HG02973 (cell line): ENCODE measurements around the gene RIT1.
"Not testable (repeated sequence)": the region's sequence is repeated elsewhere in the genome, so short reads cannot be mapped to it uniquely, and the experiment has no call there.

Experiments used
- ATAC-seq: cut with Tn5 transposase; IDR thresholded peaks from one replicate; pipeline ENCODE4 v1.9.1; 2021; ENCODE audit warnings: moderate library complexity; ENCODE audit not compliant: unreplicated experiment

Gene RIT1

GRCh38 chr1:155934097-155934935, 23.2 kb upstream of the RIT1 start, which contains the start of gene KHDC4:
Gene KHDC4 (minus strand): TSS chr1:155934413. CDS start chr1:155934373, 40 bp downstream.
- ATAC-seq = peak; percentile 89

DNA sequence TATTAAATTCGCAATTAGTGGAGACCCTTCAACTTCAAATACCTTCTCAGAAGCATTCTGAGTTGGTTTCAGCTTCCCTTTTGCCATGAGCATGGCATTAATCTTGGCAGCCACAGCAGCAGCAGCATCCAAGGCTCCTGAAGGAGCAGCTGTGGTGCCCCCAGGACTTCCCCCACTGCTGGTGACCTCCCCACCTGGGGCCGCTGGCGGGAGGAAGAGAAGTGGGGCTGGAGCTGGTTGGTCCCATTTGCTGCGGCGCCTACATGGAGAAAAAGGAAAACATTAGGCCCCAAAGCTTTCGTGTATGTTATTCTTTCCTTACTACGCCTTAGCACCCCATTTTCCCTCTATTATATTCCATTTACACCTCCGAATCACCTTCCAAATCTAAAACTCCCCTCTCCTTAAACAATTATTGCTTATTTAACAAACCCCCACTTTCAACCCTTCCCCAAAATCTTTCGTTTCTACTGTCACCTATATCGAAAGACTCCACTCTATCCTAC, 22.5 kb upstream of the RIT1 start:
- ATAC-seq = no peak

DNA sequence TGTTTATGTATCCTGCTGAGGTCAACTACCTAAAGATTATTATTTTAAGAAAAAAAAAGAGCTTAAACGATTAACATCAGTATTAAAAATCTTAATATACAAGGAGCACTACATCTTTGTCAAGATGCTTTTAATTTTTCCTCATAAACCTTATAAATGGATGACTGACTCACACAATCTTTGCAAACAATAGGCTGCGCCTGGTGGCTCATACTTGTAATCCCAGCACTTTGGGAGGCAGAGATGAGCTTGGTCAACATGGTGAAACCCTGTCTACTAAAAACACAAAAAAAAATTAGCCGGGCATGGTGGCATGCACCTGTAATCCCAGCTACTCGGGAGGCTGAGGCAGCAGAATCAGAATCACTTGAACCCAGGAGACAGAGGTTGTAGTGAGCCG, 21.3 kb upstream of the RIT1 start:
- ATAC-seq = no peak

DNA sequence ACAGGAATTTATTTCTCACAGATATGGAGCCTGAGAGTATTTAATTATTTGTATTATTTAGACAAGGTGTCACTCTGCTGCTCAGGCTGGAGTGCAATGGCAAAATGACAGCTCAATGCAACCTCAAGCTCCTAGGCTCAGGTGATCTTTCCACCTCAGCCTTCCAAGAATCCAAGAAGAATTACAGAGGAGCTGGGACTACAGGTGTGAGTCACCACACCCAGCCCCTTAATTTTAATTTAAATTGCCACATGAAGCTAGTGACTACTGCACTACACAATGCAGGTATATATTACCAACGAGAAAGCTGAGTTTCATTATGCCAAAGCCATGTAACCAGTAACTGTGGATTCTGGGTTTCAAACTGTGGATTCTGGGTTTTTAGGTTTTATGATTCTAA, 20.9 kb upstream of the RIT1 start:
- no peak for ATAC-seq

DNA sequence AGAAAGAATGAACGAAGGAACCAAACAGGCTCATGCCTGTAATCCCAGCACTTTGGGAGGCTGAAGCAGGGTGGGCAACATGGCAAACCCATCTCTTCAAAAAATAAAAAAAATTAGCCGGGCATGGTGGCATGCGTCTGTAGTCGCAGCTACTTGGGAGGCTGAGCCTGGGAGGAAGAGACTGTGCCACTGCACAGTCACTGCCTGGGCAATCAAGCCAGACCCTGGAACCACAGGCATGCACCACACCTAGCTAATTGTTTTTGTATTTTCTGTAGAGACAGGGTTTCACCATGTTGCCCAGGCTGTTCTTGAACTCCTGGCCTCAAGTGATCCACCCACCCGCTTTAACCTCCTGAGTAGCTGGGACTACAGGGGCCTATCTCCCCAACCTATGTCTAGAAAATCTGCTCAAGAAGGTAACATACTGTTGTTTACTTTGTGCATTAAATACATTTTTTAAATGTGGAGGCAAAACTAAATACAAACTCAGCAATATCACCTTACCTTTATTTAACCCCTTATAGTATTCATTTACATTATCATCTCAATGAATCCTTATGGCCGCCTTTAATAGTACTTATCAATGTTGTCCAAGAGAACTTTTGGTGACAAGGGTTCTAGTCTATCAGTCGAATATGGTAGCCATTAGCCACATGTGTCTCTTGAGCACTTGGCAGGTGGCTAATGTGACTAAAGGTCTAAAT, 20.3 kb upstream of the RIT1 start:
- no peak for ATAC-seq

DNA sequence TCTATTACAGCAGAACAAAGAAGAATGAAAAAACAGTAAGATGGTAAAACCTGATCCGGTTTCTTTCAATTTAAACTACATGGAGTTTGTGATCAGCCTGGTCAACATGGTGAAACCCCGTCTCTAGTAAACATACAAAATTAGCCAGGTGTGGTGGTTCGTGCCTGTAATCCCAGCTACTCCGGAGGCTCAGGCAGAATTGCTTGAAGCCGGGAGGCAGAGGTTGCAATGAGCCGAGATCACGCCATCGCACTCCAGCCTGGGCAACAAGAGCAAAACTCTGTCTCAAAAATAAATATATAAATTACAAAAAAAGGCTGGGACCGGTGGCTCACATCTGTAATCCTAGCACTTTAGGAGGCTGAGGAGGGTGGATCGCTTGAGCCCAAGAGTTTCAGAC, 19.6 kb upstream of the RIT1 start:
- not testable (repeated sequence) for ATAC-seq

DNA sequence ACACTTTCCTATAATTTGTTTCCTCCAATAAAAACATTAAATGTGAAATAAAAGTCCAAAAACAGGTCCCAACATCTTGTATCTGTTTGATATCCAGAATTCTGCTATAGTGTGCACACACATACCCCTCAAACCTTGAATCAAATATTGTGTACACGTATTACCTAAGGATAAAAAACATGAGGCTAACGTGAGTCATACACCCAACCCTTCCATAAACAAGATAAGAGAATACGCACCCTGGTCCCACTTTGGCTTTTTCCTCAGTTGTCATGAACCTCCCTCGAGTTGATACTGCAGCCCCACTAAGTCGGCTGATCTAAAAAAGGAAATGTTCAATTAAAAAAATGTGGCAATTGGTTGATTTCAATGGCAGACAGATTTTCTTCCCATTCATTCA, 17.9 kb upstream of the RIT1 start:
- no peak for ATAC-seq

DNA sequence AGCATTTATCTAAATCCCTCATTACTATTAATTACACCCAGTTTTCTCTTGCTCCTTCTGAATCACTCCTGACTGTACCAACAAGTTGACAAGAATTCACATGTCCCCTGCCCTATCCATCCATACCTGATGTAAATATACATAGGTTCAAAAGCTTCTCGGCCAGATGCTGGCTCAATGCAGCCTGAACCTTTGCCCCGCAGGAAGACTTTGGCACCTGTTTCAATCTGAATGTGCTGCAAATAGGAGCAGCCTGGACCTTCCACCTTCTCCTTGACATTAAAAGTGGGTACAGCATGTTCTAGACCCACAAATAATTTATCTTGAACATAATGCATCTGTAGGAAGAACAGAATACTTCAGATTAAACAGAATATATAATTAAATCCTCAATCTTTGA, 14.4 kb upstream of the RIT1 start:
- no peak for ATAC-seq

- ATAC-seq = no peak
Measured at GRCh38 chr1:155920717-155921116, 9.6 kb upstream of the RIT1 start.

DNA sequence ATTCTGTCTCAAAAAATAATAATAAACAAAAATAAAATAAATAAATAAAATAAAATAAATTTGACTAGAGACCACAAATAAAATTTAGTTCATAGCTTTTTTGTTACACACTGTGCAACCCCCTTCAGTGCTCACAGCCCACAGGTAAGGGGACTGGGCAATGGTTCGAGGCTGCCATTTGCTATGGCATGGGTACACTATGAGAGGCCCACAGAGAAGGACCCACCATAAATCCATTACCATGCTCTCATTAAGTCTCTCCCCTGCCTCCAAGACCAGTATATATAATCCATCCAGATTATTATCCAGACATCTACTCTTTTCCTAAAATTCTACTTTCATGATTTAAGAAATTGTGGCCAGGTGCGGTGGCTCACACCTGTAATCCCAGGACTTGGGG, 8.7 kb upstream of the RIT1 start:
- ATAC-seq = no peak

- no peak for ATAC-seq
Measured at GRCh38 chr1:155918660-155919059, 7.5 kb upstream of the RIT1 start.

GRCh38 chr1:155913969-155914757, 3.0 kb upstream of the RIT1 start:
- ATAC-seq = no peak

DNA sequence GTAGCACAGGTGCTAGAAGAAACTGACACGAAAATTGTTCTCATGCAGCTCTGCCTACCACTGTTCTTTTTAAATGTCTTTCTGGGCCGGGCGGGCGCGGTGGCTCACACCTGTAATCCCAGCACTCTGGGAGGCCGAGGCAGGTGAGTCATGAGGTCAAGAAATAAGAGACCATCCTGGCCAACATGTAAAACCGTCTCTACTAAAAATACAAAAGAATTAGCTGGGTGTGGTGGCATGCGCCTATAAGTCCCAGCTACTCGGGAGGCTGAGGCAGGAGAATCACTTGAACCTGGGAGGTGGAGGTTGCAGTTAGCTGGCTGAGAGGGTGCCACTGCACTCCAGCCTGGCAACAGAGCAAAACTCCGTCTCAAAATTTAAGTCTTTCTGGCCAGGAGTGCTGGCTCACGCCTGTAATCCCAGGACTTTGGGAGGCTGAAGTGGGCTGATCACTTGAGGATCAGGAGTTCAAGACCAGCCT, 947 bp upstream of the RIT1 start:
- no peak for ATAC-seq

DNA sequence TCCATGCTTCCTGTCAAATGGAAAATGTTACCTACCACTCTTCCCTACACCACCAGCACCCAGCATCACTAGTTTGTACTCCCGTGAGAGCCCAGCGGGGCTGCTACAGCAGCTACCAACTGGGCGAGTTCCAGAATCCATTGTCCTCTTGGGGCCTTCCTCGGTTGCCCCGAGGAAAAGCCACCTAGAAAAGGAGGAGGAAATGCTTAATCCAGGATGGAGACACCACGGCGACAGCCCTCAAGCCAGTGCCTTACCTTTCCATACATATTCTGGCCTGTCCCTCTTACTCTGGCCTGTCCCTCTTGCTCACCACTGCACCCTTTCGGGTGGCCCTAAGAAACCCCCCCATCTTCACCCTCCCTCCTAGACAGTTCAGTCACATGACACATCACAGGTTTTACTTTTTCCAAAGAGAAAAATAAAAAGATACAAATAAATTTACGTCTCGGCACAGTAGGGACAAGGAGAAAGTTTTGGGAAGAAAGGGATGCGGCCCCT, 478 bp downstream of the RIT1 start:
- no peak for ATAC-seq

- no peak for ATAC-seq
Measured at GRCh38 chr1:155909894-155910293, 1.3 kb downstream of the RIT1 start.

GRCh38 chr1:155904261-155904660, 6.9 kb downstream of the RIT1 start:
- ATAC-seq = no peak

DNA sequence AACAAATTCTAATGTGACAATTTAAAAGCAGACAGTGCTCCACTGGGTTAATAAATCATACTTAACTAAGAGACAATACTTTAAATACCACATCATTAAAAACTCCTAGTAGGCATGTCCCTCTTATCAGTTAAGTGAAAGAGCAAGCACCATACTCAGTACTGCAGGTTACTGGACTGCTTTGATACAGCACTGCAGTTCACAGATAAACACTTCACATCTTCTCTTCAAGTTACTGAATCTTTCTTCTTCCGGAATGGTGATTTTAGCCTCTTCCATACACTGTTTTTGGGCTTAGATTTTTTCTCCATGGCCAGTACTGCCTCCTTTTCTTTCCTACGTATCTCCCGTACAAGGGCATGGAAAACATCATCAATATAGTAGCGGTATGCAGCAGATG, 11.0 kb downstream of the RIT1 start:
- no peak for ATAC-seq

- no peak for ATAC-seq
Measured at GRCh38 chr1:155899683-155900082, 11.5 kb downstream of the RIT1 start.

DNA sequence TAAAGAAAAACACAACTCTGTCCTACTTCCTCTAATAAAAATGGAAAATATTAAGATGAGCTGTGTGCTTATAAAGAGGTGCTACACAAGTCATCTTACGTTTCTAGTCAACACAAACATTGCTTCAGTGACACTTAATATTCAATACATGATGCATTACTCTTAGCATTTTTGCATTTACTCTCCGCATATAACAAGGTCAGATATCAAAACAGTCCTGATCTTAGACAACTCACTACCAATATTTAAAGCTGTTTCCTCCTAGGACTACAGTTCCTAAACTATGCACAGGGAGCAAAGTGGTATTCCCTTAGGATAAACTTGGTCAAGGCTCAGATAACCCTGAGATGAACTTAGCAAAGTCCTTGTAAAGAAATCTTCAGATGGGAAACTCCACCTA, 12.3 kb downstream of the RIT1 start:
- ATAC-seq = no peak

DNA sequence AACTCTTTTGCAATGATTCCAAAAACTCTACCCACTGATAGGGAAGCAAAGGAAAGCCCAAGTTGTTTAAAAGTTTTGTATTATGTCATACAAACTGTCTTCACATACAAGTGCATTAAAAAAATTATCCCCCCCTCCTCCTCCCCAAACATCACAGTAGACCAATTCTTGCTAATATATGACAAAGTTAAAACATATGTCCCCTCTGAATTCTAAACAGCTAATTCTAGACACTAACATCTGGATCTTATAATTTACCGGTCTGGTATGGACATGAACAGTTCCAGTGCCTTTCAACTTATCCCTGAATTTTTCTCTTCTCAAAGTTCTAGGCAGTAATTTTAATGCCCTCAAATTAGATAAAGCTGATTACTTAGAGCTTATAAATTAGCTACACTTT, 13.4 kb downstream of the RIT1 start:
- ATAC-seq = no peak

- ATAC-seq = not testable (repeated sequence)
Measured at GRCh38 chr1:155896476-155896875, 14.7 kb downstream of the RIT1 start.
